ENCODE data around the gene ZC3H18.

- TF ChIP-seq, protein P1, sequence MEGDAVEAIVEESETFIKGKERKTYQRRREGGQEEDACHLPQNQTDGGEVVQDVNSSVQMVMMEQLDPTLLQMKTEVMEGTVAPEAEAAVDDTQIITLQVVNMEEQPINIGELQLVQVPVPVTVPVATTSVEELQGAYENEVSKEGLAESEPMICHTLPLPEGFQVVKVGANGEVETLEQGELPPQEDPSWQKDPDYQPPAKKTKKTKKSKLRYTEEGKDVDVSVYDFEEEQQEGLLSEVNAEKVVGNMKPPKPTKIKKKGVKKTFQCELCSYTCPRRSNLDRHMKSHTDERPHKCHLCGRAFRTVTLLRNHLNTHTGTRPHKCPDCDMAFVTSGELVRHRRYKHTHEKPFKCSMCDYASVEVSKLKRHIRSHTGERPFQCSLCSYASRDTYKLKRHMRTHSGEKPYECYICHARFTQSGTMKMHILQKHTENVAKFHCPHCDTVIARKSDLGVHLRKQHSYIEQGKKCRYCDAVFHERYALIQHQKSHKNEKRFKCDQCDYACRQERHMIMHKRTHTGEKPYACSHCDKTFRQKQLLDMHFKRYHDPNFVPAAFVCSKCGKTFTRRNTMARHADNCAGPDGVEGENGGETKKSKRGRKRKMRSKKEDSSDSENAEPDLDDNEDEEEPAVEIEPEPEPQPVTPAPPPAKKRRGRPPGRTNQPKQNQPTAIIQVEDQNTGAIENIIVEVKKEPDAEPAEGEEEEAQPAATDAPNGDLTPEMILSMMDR (IDR thresholded peaks at IDR 0.05), result no peak
- no peak for TF ChIP-seq EP300 (IDR thresholded peaks at IDR 0.05)
- TF ChIP-seq POLR2AphosphoS5 (IDR thresholded peaks at IDR 0.05), result peak in 1 of 3 donors; percentile 16
- TF ChIP-seq POLR2A (IDR thresholded peaks at IDR 0.05), result no peak
These were observed 45.1 kb upstream of the ZC3H18 start for GRCh38 chr16:88524973-88525662.

All from stomach (tissue), 4 donors.